OCI-M1 (cell line): ENCODE measurements around the gene NSMF.
"Not testable (repeated sequence)": the region's sequence is repeated elsewhere in the genome, so short reads cannot be mapped to it uniquely, and the experiment has no call there.

ENCODE experiments used
- DNase-seq: peaks from one replicate; lab custom pipeline; 2025; lab: John Stamatoyannopoulos, UW

The NSMF gene

DNA sequence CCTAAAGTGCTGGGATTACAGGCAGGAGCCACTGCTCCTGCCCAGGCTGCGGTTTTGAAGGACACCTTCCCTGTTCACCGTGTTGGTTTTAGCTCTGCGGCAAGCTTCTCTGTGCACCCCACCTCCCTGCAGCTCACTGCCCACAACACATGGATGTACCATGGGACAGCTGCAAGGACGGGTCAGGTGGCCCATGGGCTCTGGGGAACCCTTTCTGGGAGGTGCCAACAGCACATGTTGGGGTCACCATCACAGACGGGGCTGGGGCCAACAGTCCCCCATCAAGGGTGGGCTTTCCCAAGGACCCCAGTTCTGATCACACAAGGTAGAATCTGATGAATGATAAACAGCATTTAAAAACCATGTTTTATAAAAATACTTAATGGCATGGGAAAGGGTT lies 43.7 kb downstream of the NSMF start:
- no peak for DNase-seq

DNA sequence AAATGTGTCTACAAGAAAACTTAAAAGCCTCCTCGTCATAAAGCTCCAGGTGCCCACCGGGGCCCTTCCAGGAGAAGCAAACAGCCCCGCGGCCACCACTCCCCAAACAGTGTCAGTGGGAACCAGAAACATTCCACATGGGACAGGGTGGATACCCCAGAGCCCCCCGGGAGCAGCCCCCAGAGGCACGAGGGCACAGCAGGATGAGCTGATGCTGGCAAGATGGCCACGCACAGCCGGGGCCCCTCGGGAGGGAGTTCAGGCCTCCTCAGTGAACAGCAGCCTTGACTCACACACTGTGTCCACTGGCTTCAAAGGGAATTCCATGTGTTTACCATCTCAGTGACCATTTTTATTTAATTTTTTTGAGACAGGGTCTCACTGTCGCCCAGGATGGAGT lies 46.7 kb downstream of the NSMF start:
- no peak for DNase-seq

DNA sequence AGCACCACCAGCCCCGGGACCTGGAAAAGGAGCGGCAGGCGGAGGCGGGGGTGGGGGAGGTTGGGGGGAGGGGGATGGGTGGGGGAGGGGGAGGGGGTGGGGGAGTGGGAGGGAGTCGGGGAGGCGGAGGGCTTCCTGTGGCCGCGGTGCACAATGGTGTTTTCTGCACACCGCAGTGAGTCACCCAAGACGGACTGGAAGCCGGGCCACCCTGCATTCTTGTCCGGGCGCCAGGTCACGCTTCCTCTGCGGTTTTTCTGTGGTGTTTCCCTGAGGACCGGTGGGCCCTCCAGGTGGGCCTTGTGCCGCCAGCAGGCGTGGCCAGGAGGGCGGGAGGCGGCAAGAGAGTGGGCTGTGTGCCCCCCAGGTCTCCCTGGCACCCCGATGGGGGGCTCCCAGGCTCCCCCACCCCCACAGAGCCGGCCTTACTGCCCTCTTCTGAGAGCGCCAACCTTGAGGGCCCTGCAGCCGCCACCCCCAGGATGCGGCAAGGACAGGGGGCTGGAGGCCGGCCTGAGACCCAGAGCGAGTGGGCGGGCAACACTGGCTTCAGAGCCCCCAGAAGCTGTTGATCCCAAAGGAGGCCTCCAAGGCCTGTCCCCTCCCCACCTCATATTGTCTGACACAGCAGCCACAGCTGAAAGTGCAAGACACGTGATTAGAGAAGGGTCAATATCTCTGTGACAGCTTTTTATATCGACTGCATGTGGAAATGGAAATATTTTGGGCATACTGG lies 47.3 kb downstream of the NSMF start:
- no peak for DNase-seq

DNA sequence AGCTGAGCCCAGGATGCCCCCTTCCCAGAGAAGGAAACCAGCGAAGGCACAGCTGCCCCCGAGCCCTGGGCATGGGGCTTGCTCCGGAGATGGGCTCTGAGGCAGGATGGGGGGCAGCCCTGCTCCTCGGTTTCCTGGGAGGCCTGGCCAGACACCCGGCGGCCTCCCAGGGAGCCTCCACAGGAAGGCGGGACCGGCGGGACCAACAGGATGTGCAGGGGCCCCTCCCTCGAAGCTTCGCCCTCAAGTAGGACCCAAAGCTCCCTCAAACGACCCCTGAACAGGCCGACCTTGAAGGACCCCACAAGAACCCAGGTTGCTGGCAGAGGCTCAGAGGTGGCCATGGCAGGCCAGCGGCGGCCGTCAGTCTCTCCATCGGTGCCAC lies 47.9 kb downstream of the NSMF start:
- DNase-seq = no peak

DNA sequence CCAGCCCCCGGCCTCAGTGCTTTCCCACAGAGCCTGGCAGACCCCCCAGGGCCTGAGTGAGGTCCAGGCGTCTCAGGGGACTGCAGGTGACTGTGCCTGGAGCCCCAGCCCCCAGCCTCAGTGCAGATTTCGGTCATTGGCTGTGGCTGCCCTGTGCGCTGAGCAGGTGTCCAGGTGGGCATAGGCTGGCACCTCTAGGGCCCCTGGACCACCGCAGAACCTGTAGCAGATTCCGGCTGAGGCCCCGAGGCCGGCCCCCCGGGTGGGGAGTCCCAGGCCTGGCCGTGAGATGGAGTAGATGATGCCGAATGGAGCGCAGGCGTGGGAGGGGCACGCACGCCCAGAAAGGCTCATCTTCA lies 48.3 kb downstream of the NSMF start:
- no peak for DNase-seq

DNA sequence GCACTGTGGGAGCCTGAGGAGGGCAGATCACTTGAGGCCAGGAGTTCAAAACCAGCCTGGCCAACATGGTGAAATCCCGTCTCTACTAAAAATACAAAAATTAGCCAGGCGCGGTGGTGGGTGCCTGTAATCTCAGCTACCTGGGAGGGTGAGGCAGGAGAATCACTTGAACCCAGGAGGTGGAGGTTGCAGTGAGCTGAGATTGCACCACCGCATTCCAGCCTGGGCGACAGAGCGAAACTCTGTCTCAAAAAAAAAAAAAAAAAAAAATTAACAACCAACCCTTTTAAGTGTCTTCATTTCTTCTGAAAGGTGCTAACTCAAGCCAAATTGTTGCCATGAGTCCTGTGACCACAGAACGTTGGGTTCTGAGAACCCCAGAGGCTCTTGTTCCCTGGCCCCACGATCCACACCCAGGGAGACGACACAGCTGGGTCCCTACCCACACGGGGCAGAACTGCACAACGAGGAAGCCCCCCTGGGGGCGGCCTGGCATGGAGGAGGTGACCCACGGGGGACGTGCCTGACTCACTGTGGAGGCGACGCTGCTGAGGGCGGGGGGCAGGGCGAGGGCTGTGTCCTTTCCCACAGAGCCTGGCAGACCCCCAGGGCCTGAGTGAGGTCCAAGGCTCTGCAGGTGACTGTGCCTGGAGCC lies 48.8 kb downstream of the NSMF start:
- not testable (repeated sequence) for DNase-seq

DNA sequence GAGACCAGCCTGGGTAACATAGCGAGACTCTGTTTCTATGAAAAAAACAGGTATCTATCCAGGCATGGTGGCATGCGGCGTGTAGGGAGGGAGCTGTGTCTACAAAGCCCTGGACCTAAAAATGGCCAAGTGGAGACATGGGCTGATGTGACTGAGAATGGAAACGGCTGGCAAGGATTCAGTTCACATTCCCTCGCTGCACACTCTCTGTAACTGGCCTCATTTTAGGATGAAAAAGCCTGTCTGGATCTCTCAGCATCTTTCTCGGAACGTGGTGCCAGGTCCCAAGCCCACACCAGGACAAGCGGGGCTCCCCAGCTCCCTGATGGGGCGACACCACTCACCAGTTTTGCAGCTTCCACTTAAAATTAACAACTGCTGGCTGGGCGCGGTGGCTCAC lies 49.6 kb downstream of the NSMF start:
- no peak for DNase-seq

DNA sequence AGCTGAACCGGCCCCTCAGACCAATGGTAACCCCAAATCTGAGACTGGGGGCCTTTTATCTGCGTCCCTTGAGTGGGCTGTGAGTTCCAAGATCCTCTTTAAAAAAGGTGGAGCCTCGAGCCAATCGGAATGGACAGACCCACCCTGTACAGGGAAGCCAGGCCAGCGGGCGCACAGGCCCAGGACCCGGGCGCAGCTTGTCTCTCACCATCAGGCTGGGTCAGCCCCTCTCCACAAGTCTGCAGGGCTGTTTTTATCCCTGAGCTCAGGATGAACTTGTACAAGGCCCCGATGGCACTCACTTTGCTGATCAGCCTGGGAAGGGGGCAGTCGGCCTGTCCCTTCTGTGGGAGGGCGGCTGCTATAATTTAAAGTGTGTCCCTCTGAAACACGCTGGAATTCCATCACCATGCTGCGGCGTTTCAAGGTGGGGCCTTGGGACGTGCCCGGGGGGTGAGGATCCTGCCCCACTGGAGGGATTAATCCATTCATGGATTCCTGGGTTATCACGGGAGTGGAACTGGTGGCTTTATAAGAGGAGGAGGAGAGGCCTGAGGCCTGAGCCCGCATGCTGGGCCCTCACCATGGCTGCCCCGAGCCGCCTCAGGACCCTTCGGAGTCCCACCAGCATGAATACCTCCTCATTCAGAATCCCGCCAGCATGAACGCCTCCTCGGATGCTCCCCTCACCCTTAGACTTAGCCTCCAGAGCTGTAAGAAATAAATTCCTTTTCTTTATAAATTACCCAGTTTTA lies 50.3 kb downstream of the NSMF start:
- DNase-seq = no peak

DNA sequence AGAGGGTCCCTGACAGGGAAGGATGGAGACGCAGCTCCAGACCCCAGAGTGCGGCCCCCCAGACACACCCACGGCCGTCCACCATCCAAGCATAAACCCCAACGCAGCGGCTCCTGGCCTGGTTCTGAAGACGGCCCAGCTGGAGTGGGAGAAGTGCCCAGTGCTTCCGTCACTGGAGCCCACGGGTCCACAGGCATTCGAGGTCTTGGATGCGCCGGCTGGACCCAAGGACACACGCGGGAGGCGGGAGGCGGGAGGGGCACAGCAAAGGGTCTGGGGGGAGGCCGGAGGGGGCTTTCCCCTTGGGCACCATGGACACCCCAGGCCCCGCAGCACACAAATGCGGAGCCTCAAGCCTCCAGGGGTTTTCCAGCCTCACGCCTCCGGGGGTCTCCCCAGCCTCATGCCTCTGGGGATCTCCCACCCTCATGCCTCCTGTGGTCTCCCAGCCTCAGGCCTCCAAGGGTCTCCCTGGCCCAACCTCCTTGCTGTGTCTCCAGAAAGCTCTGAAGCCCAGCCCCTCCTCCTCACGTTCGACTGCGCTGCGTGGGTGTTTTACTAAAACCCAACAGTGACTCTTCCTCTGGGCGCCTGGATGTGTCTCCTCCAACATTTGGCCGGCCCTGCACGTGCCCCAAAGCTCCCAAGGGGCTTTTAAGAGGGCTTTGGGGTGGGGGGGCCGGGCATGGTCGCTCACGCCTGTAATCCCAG lies 51.4 kb downstream of the NSMF start:
- no peak for DNase-seq

DNA sequence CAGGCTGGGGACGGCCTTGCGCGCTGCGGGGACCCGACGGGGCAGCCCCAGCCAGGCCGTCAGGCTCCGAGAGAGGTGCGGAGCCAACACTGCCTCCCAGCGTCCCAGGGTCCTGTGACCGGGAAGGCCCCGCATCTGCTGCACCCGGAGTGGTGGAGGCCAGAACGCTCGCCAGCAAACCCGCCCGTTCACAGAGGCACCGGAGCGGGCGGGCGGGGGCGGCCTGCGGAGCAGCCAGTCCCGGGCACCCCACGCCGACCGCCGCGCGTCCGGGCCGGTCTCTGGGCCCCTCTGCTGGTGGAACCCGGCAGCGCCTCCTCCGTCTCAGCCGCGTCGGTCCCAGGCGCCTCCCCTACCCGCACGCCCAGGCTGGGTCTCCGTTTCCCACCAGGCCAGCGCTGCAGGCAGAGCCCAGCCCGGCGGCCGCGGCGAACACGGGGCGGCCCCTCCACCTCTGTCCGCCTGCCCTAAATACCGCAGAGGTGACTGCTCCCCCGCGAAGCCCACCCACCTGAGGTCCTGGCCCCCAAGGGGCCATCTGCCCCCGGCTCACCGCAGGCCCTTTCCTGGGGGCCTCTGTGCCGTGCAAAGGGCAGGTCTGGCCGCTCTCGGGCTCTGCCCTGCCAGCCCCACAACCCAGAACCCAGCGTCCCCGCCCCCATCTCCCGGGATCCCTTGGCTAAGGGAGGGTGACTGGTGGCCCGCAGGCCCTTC lies 52.1 kb downstream of the NSMF start:
- DNase-seq = peak; percentile 22

DNA sequence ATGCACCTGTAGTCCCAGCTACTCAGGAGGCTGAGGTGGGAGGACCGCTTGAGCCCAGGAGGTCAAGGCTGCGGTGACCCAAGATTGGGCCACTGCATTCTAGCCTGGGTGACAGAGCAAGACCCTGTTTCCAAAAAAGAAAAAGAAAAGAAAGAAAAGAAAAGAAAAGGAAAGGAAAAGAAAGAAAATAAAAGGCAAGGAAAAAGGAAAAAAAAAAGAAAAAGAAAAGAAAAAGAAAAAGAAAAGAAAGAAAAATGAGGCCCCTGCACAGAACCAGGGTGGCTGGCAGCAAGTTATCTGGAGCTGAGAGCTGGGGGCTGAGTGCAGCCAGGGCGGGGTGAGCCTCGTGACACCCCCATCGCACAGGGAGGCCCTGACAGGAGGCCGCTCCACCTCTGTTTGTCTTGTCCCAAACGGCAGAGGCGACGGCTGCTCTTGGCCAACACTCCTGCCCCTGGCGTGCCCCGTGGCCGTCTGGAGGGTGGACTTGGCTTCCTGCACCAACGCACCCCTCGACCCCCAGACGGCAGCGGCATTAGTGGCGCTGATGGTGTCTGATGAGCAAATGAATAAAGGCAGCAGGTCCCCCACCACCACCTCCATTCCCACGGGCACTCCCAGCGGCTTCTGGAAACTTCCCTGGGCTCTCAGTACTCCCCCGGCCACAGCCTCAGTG lies 52.9 kb downstream of the NSMF start:
- DNase-seq = no peak

DNA sequence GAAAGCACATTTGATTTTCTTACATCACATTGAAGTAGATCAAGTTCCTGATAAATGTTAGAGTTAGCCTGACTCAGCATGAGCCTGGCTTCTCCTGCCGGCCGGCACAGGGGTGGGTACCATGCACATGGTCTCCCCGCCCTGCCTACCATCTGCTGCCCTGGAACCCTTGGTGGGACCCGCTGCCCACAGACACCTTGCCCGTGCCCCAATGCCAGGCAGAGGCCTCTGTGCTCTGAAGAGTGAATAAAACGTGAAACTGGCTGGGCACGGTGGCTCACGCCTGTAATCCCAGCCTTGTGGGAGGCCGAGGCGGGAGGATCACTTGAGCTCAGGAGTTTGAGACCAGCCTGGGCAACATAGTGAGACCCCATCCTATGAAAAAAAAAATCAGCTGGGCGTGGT lies 53.5 kb downstream of the NSMF start:
- peak; percentile 25 for DNase-seq

DNA sequence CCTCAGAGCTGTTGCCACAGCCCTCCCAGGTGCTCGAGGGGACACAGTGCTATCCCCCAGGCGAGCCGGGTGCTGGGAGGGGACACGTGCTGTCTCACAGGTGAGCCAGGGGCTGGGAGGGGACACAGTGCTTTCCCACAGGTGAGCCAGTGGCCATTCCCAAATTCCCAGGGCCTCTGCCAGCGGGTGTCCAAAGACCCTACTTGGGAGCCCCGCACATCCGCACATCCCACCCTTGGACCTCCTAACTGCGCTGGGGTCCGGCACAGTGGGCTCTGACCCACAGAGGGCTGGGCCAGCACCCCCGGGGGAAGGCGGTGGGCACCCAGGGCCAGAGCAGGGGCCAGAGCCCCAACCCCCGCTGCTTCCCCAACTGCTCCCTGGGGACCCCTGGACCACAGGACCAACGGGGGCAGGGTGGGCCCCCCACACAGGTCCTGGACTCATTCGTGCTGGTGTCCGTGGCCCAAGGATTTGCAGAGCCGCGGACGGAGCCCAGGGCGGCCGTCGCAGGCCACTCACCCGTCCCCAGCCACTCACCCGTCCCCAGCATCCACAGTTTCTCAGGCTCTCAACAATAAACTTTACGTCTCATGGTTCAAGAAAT lies 54.1 kb downstream of the NSMF start:
- no peak for DNase-seq

DNA sequence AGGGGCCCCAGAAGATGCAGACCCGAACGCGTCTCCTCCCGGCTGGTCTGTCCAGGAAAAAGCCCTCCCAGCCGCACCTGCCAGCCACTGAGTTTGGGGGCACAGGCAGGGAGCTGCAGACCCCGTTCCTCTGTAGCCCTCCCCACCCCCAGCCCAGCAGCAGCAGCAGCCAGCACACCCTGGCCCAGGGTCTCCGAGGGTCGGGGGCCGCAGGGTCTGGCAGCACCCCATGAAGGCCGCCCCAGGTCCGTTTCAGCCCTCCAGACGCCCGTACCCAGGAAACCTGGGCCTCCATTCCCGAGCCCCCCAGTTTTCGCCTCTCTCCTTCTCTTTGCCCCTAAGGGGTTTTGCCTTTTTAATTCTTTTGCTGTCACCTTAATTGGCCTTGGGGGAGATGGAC lies 55.9 kb downstream of the NSMF start:
- DNase-seq = no peak

DNA sequence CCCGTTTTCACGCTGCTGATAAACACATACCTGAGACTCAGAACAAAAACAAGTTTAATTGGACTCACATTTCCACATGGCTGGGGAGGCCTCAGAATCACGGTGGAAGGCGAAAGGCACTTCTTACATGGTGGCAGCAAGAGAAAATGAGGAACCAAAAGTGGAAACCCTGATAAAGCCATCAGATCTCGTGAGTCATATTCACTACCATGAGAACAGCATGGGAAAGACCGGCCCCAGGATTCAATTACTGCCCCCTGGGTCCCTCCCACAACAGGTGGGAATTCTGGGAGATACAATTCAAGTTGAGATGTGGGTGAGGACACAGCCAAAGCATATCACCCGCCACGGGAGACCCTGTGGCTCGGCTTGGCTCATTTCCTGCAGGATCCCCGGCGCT lies 56.4 kb downstream of the NSMF start:
- peak; percentile 36 for DNase-seq

DNA sequence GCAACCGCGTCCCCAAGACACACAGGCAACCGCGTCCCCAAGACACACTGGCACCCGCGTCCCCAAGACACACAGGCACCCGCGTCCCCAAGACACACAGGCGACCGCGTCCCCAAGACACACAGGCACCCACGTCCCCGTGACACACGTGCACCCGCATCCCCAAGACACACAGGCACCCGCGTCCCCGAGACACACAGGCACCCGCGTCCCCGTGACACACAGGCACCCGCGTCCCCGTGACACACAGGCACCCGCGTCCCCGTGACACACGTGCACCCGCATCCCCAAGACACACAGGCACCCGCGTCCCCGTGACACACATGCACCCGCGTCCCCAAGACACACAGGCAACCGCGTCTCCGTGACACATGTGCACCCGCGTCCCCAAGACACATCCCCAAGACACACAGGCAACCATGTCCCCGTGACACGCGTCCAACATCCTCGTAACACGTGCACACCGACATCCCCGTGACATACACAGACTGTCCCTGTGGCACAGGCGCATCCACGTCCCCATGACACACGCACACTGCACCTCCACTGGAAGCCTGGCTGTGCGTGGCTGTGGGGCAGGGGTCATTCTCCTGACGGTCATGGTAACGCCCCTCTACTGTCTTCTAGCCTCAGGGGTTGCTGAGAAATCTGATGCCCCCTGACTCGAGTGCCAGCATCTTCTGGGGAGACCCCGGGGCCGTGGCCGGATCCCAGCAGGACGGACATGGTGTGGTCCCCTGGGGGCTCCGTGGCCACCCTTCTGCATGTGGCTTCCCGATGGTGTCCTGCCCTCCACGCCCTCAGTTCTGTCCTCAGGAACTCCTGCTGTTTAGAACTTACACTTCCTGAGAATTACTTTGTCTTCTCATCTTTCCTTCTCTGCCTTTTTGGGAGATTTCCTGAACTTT lies 60.3 kb downstream of the NSMF start:
- no peak for DNase-seq

DNA sequence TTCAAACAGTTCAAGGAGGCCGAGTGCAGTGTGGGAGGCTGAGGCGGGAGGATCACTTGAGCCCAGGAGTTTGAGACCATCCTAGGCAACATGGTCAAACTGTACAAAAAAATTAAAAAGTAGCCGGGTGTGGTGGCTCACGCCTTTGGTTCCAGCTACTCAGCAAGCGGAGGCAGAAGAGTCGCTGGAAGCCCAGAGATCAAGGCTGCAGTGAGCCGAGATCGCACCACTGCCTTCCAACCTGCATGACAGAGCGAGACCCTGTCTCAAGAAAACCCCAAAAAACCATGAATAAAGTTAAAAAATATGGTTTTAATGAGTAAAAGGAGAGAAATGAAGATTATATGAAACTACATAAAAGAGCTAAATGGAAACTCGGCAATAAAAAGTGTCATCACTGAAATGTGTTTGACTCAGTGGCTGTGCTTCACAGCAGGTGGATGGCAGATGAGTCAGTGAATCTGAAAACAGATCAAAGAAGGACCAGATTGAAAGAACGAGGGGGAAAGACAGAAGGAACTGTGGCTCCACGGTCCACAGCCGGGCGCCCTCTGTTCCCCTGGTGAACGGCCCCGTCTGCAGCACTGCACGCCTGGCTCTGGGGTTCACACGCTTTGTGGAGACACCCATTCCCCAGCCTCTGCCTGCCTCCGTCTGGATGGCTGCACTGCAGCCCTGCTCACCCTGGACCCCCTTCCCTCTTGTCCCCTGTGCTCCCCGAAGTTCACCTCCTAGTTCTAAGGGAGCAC lies 61.3 kb downstream of the NSMF start:
- no peak for DNase-seq
